Endodermal cell (in vitro differentiated cells): ENCODE results near the gene YIPF7. TPM values are rescaled to one million over a fixed set of nuclear protein-coding genes. Genes with fewer than 3 reads are reported as not detected.

ENCODE experiments used
- DNase-seq: peaks from one replicate; pipeline ENCODE4 v3.0.0-alpha.2; 2017
- H3K27ac ChIP-seq: 2 replicates; pipeline ENCODE4 v1.5.1; 2013; ENCODE audit warnings: mild to moderate bottlenecking, low read depth, low read length, moderate library complexity
- H3K27me3 ChIP-seq: 2 replicates; pipeline ENCODE4 v1.6.1; 2013; ENCODE audit warnings: mild to moderate bottlenecking, low read length, moderate library complexity; ENCODE audit not compliant: insufficient read depth, control insufficient read depth, poor library complexity, severe bottlenecking
- H3K36me3 ChIP-seq: 2 replicates; pipeline ENCODE4 v1.7.0; 2013; ENCODE audit warnings: mild to moderate bottlenecking, low read length, moderate library complexity; ENCODE audit not compliant: control insufficient read depth, insufficient read depth
- H3K4me1 ChIP-seq: one replicate; pipeline ENCODE4 v1.7.0; 2013; ENCODE audit warnings: low read length; ENCODE audit not compliant: control insufficient read depth, insufficient read depth
- H3K4me3 ChIP-seq: 2 replicates; pipeline ENCODE4 v1.5.1; 2013; ENCODE audit warnings: mild to moderate bottlenecking, low read length, moderate library complexity
- H3K9ac ChIP-seq: 2 replicates; pipeline ENCODE4 v1.6.1; 2013; ENCODE audit warnings: mild to moderate bottlenecking, low read length, moderate library complexity; ENCODE audit not compliant: poor library complexity, severe bottlenecking; ENCODE audit errors: extremely low read depth
- H3K9me3 ChIP-seq: 2 replicates; pipeline ENCODE4 v1.6.1; 2013; ENCODE audit warnings: mild to moderate bottlenecking, low read length, moderate library complexity; ENCODE audit not compliant: control insufficient read depth
- H3K27ac Mint-ChIP-seq: 2 replicates; pipeline ENCODE4 v1.8.0; 2020; ENCODE audit warnings: mixed read lengths
- H3K27me3 Mint-ChIP-seq: 2 replicates; pipeline ENCODE4 v1.8.0; 2021; ENCODE audit warnings: mild to moderate bottlenecking, mixed read lengths; ENCODE audit not compliant: insufficient read depth
- H3K36me3 Mint-ChIP-seq: 2 replicates; pipeline ENCODE4 v1.8.0; 2020; ENCODE audit warnings: low read depth, mixed read lengths
- H3K4me1 Mint-ChIP-seq: 2 replicates; pipeline ENCODE4 v1.8.0; 2020; ENCODE audit warnings: mixed read lengths
- H3K4me3 Mint-ChIP-seq: 2 replicates; pipeline ENCODE4 v1.8.0; 2020; ENCODE audit warnings: mild to moderate bottlenecking, moderate library complexity, mixed read lengths
- H3K9me3 Mint-ChIP-seq: 2 replicates; pipeline ENCODE4 v1.8.0; 2020; ENCODE audit warnings: mild to moderate bottlenecking, mixed read lengths
- WGBS, 2 experiments: methylation state at CpG; one replicate each; pipeline versions ENCODE4 v1.1.5 to v1.1.7; 2013; ENCODE audit warnings: missing lambda C conversion rate in 2 of 2, mixed read lengths in 1 of 2; ENCODE audit not compliant: insufficient coverage in 1 of 2, insufficient read length in 1 of 2; 5-methylcytosine and 5-hydroxymethylcytosine counted together
- total RNA-seq, 2 donors: library from RNA; stranded (reverse); fragmentation: NEBNext Ultra II Directional in 1 of 2; extraction: Animal tissue kit (Norgen Biotek cat#: 25700) in 1 of 2; gene quantifications; 2 replicates in 1 of 2; 3 replicates in 1 of 2; pipeline ENCODE4 v1.2.1, GENCODE V29; 2021
- TF ChIP-seq, protein P1 (sequence below): fragments of 200-600 bp; sonication (generic); conservative IDR thresholded peaks from 2 replicates; pipeline ENCODE4 v1.5.0; 2021; ENCODE audit warnings: antibody characterized with exemption, mild to moderate bottlenecking

The YIPF7 gene
- total RNA-seq, 2 donors from 2014 or later = not detected

DNA sequence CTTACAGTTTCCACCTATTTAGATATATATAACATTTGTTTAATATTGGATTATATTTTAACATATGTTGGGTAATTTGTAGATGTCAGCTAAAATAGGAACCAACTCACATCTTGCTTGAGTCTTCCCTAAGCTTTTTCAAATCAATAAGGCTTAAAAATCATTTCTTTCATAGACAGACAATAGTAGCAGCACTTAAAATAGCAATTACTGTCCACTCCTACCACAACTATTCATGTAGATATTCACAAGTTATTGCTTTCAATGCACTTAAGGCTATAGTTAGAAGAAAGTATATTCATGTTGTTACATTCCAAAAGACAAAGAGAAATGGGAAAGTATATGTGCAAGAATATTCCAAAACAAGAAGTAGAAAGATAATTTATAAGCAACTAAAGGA, 71.2 kb downstream of the YIPF7 start:
- H3K27me3 Mint-ChIP-seq = no peaks in the 10 kb centered on the region
- H3K36me3 Mint-ChIP-seq = no peaks in the 10 kb centered on the region
- no peak for DNase-seq
- no peak overlapping the region for H3K27ac Mint-ChIP-seq
- Histone ChIP-seq H3K36me3 (no peaks in the 10 kb centered on the region), H3K27ac (no peak overlapping the region), H3K27me3 (no peaks in the 10 kb centered on the region), H3K4me3 (no peak overlapping the region), H3K9me3 (no peaks in the 10 kb centered on the region), H3K9ac (no peak overlapping the region), H3K4me1 (no peaks in the 10 kb centered on the region)
- no peak overlapping the region for H3K4me3 Mint-ChIP-seq
- H3K4me1 Mint-ChIP-seq = no peaks in the 10 kb centered on the region
- TF ChIP-seq, protein P1, sequence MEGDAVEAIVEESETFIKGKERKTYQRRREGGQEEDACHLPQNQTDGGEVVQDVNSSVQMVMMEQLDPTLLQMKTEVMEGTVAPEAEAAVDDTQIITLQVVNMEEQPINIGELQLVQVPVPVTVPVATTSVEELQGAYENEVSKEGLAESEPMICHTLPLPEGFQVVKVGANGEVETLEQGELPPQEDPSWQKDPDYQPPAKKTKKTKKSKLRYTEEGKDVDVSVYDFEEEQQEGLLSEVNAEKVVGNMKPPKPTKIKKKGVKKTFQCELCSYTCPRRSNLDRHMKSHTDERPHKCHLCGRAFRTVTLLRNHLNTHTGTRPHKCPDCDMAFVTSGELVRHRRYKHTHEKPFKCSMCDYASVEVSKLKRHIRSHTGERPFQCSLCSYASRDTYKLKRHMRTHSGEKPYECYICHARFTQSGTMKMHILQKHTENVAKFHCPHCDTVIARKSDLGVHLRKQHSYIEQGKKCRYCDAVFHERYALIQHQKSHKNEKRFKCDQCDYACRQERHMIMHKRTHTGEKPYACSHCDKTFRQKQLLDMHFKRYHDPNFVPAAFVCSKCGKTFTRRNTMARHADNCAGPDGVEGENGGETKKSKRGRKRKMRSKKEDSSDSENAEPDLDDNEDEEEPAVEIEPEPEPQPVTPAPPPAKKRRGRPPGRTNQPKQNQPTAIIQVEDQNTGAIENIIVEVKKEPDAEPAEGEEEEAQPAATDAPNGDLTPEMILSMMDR = no peak
- H3K9me3 Mint-ChIP-seq = no peaks in the 10 kb centered on the region

DNA sequence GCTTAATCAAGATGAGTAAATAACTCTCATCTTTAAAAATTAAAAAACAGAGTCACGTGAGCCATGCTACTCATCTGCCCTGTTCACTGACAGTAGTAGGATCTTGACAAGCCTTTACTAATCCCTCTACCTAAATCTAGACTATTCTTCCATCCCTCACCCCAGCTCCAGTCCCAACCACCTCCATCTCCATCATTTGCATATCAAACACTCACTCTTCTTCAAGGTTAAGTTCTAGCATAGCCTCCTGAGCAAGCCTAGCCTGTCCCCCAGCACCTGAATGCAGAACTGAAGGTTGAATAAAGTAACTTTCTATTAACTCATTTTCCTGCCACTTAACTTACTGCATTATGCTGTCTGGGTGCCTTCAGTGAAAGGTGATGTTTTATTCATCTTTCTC, 72.5 kb downstream of the YIPF7 start:
- H3K27ac Mint-ChIP-seq = no peak overlapping the region
- no peak overlapping the region for H3K27ac ChIP-seq
- no peaks in the 10 kb centered on the region for H3K4me1 Mint-ChIP-seq
- 50 to 54% methylated on average over 1 of the region's 1 CpG for WGBS, 2 experiments
- H3K9me3 ChIP-seq = no peaks in the 10 kb centered on the region
- H3K9ac ChIP-seq = no peak overlapping the region
- H3K9me3 Mint-ChIP-seq = no peaks in the 10 kb centered on the region
- H3K4me1 ChIP-seq = no peaks in the 10 kb centered on the region
- no peaks in the 10 kb centered on the region for H3K27me3 ChIP-seq
- H3K4me3 ChIP-seq = no peak overlapping the region
- no peaks in the 10 kb centered on the region for H3K36me3 Mint-ChIP-seq
- no peak overlapping the region for H3K4me3 Mint-ChIP-seq
- H3K36me3 ChIP-seq = no peaks in the 10 kb centered on the region
- no peak for DNase-seq
- TF ChIP-seq, protein P1 = no peak
- no peaks in the 10 kb centered on the region for H3K27me3 Mint-ChIP-seq

Other genes starting within 250 kb of the YIPF7 start
- gene KCTD8, start 202.8 kb downstream of the YIPF7 start, total RNA-seq = 1 to 10 TPM in 1 of 2 donors, under 1 TPM in 1; 0.88 to 1.2 TPM
- 10 to 100 TPM; 42.8 to 43.7 TPM for gene GUF1, start 26.8 kb upstream of the YIPF7 start, total RNA-seq
- 10 to 100 TPM in 1 of 2 donors, 1 to 10 TPM in 1; 7.2 to 10.2 TPM for gene GNPDA2, start 74.9 kb upstream of the YIPF7 start, total RNA-seq